Measurements from ENCODE around the gene PREX1.

Gene PREX1

GRCh38 chr20:48658198-48658476 lies 169.7 kb downstream of the PREX1 start:
- no peak for DNase-seq (ENCODE audit: low read depth)

GRCh38 chr20:48657426-48658197 lies 170.2 kb downstream of the PREX1 start:
- peak; percentile 88 for DNase-seq (ENCODE audit: low read depth)

- DNase-seq (ENCODE audit: low read depth), result no peak
Observed at GRCh38 chr20:48656661-48657211, 171.1 kb downstream of the PREX1 start.

GRCh38 chr20:48656137-48656536 lies 171.7 kb downstream of the PREX1 start:
- no peak for DNase-seq (ENCODE audit: low read depth)

GRCh38 chr20:48653706-48654051 lies 174.1 kb downstream of the PREX1 start:
- no peak for DNase-seq (ENCODE audit: low read depth)

- DNase-seq (ENCODE audit: low read depth), result no peak
Observed at GRCh38 chr20:48652961-48653705, 174.7 kb downstream of the PREX1 start.

- DNase-seq (ENCODE audit: low read depth), result no peak
Observed at GRCh38 chr20:48651960-48652359, 175.8 kb downstream of the PREX1 start.

GRCh38 chr20:48651271-48651670 lies 176.5 kb downstream of the PREX1 start:
- DNase-seq (ENCODE audit: low read depth), result no peak

- no peak for DNase-seq (ENCODE audit: low read depth)
Observed at GRCh38 chr20:48649868-48650267, 177.9 kb downstream of the PREX1 start.

- no peak for DNase-seq (ENCODE audit: low read depth)
Observed at GRCh38 chr20:48649104-48649626, 178.6 kb downstream of the PREX1 start.

- DNase-seq (ENCODE audit: low read depth), result no peak
Observed at GRCh38 chr20:48648482-48649051, 179.2 kb downstream of the PREX1 start.

GRCh38 chr20:48647858-48648257 lies 179.9 kb downstream of the PREX1 start:
- no peak for DNase-seq (ENCODE audit: low read depth)

GRCh38 chr20:48645666-48646065 lies 182.1 kb downstream of the PREX1 start:
- no peak for DNase-seq (ENCODE audit: low read depth)

- DNase-seq (ENCODE audit: low read depth), result no peak
Observed at GRCh38 chr20:48644286-48644828, 183.4 kb downstream of the PREX1 start.

- no peak for DNase-seq (ENCODE audit: low read depth)
Observed at GRCh38 chr20:48642105-48642880, 185.5 kb downstream of the PREX1 start.

GRCh38 chr20:48640871-48641270 lies 186.9 kb downstream of the PREX1 start:
- no peak for DNase-seq (ENCODE audit: low read depth)

- DNase-seq (ENCODE audit: low read depth), result no peak
Observed at GRCh38 chr20:48639899-48640298, 187.9 kb downstream of the PREX1 start.

- peak; percentile 95 for DNase-seq (ENCODE audit: low read depth)
Observed at GRCh38 chr20:48638546-48638945, 189.3 kb downstream of the PREX1 start.

- no peak for DNase-seq (ENCODE audit: low read depth)
Observed at GRCh38 chr20:48637461-48637860, 190.3 kb downstream of the PREX1 start.

- DNase-seq (ENCODE audit: low read depth), result no peak
Observed at GRCh38 chr20:48636301-48636700, 191.5 kb downstream of the PREX1 start.

GRCh38 chr20:48635791-48636267 lies 192.0 kb downstream of the PREX1 start:
- DNase-seq (ENCODE audit: low read depth), result peak; percentile 55

GRCh38 chr20:48635361-48635760 lies 192.4 kb downstream of the PREX1 start:
- DNase-seq (ENCODE audit: low read depth), result no peak

Measured in HS-5 (cell line).